HG02973 (cell line): Measurements from ENCODE around the gene RBM12.

Experiments used
- ATAC-seq: cut with Tn5 transposase; IDR thresholded peaks from one replicate; pipeline ENCODE4 v1.9.1; 2021; ENCODE audit warnings: moderate library complexity; ENCODE audit not compliant: unreplicated experiment

RBM12 gene

GRCh38 chr20:35654415-35654814, 10.3 kb downstream of the RBM12 start:
- no peak for ATAC-seq

- no peak for ATAC-seq
These were observed 10.8 kb downstream of the RBM12 start for GRCh38 chr20:35653893-35654292.

GRCh38 chr20:35653430-35653734, 11.3 kb downstream of the RBM12 start:
- ATAC-seq, result no peak

- ATAC-seq, result no peak
These were observed 11.9 kb downstream of the RBM12 start for GRCh38 chr20:35652641-35653429.

GRCh38 chr20:35651958-35652357, 12.7 kb downstream of the RBM12 start:
- ATAC-seq, result no peak

- no peak for ATAC-seq
These were observed 14.1 kb downstream of the RBM12 start for GRCh38 chr20:35650632-35651031.

GRCh38 chr20:35648836-35649235, 15.9 kb downstream of the RBM12 start:
- ATAC-seq, result no peak

GRCh38 chr20:35644806-35645205, 19.9 kb downstream of the RBM12 start:
- ATAC-seq, result no peak

- no peak for ATAC-seq
These were observed 21.7 kb downstream of the RBM12 start for GRCh38 chr20:35643045-35643444.

GRCh38 chr20:35641743-35642142, 23.0 kb downstream of the RBM12 start:
- no peak for ATAC-seq

- no peak for ATAC-seq
These were observed 24.0 kb downstream of the RBM12 start for GRCh38 chr20:35640724-35641123.

- ATAC-seq, result no peak
These were observed 25.9 kb downstream of the RBM12 start for GRCh38 chr20:35638751-35639150.

GRCh38 chr20:35637276-35637675, 27.4 kb downstream of the RBM12 start:
- no peak for ATAC-seq

- no peak for ATAC-seq
These were observed 28.6 kb downstream of the RBM12 start for GRCh38 chr20:35636095-35636494.

GRCh38 chr20:35635652-35636051, 29.0 kb downstream of the RBM12 start:
- ATAC-seq, result no peak

- ATAC-seq, result no peak
These were observed 32.1 kb downstream of the RBM12 start for GRCh38 chr20:35632539-35633115.

- no peak for ATAC-seq
These were observed 34.1 kb downstream of the RBM12 start for GRCh38 chr20:35630636-35631035.

GRCh38 chr20:35629427-35630145, 35.1 kb downstream of the RBM12 start:
- no peak for ATAC-seq

- no peak for ATAC-seq
These were observed 37.6 kb downstream of the RBM12 start for GRCh38 chr20:35627121-35627520.

GRCh38 chr20:35626386-35627001, 38.2 kb downstream of the RBM12 start:
- no peak for ATAC-seq

GRCh38 chr20:35625584-35626385, 38.9 kb downstream of the RBM12 start:
- ATAC-seq, result no peak
